ENCODE measurements around the gene DENND10.

DNA sequence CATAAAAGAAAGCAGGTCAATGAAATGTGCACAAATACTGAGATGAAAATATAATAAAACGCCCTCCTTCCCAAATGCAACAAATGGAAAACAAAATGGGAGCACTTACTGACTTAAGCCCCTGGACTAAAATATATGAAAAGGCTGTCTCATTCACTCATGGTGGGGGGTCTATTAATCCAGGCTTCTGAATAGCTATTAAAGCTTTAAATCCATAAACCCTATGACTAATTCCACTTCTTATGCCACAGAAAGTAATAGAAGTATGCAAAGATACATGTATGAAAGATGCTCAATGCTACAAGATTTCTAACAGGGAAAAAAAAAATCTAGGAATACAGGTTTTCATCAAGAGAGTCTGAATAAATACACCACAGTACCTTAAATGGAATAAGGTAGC lies 43.8 kb upstream of the DENND10 start:
- TF ChIP-seq CTCF (IDR thresholded peaks at IDR 0.05; ENCODE audit: extremely low read depth in 1 of 2, insufficient read depth in 1 of 2, low read depth in 1 of 2, low read length in 2 of 2) (no peak), EZH2 (IDR thresholded peaks at IDR 0.05; ENCODE audit: borderline replicate concordance, low read depth, low read length, severe bottlenecking) (no peak), POLR2A (IDR thresholded peaks at IDR 0.05; ENCODE audit: low read depth, low read length) (no peak), GATA2 (IDR thresholded peaks at IDR 0.05; ENCODE audit: insufficient read depth, insufficient read length, low read depth, low read length) (no peak), POLR2AphosphoS5 (IDR thresholded peaks at IDR 0.05; ENCODE audit: insufficient read depth, low read depth, low read length) (no peak), JUN (IDR thresholded peaks at IDR 0.05; ENCODE audit: borderline replicate concordance, insufficient read depth, insufficient read length, low read depth) (no peak), FOS (IDR thresholded peaks at IDR 0.05; ENCODE audit: borderline replicate concordance, insufficient read depth, low read length) (no peak)
- TF ChIP-seq, protein P1, sequence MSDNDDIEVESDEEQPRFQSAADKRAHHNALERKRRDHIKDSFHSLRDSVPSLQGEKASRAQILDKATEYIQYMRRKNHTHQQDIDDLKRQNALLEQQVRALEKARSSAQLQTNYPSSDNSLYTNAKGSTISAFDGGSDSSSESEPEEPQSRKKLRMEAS (IDR thresholded peaks at IDR 0.05; ENCODE audit: insufficient read depth, insufficient read length): no peak
